H9 (cell line): ENCODE data around the gene MGAT4D. TPM values are rescaled to one million over a fixed set of nuclear protein-coding genes. Genes with fewer than 3 reads are reported as not detected.

Experiments used
- DNase-seq: peaks from one replicate; pipeline ENCODE4 v3.0.0-alpha.2; 2017
- H2AFZ ChIP-seq: one replicate; pipeline ENCODE4 v1.6.1; 2013; ENCODE audit warnings: mild to moderate bottlenecking, low read length, control low read depth, moderate library complexity
- H2AK5ac ChIP-seq: 2 replicates; pipeline ENCODE4 v1.6.1; 2013; ENCODE audit warnings: low read length, control low read depth, mixed read lengths; ENCODE audit not compliant: insufficient read length
- H2BK120ac ChIP-seq: one replicate; pipeline ENCODE4 v1.6.1; 2013; ENCODE audit warnings: low read depth, mild to moderate bottlenecking, low read length, control low read depth, inconsistent platforms; ENCODE audit not compliant: poor library complexity, severe bottlenecking
- H2BK12ac ChIP-seq: 2 replicates; pipeline ENCODE4 v1.6.1; 2013; ENCODE audit warnings: low read length, control low read depth, mixed read lengths, low read depth; ENCODE audit not compliant: insufficient read length
- H2BK15ac ChIP-seq: 2 replicates; pipeline ENCODE4 v1.6.1; 2013; ENCODE audit warnings: low read depth, low read length, control low read depth
- H2BK20ac ChIP-seq: one replicate; pipeline ENCODE4 v1.6.1; 2013; ENCODE audit warnings: low read depth, mild to moderate bottlenecking, low read length, control low read depth, inconsistent platforms; ENCODE audit not compliant: poor library complexity, severe bottlenecking
- H2BK5ac ChIP-seq: 2 replicates; pipeline ENCODE4 v1.6.1; 2013; ENCODE audit warnings: low read length, control low read depth, mixed read lengths; ENCODE audit not compliant: insufficient read length
- H3K14ac ChIP-seq: 2 replicates; pipeline ENCODE4 v1.6.1; 2013; ENCODE audit warnings: low read length, control low read depth; ENCODE audit not compliant: insufficient read depth
- H3K18ac ChIP-seq: 2 replicates; pipeline ENCODE4 v1.6.1; 2013; ENCODE audit warnings: low read depth, mild to moderate bottlenecking, mixed read lengths, low read length, control low read depth; ENCODE audit not compliant: insufficient read length
- H3K23ac ChIP-seq: 2 replicates; pipeline ENCODE4 v1.6.1; 2013; ENCODE audit warnings: low read length, control low read depth, mixed read lengths, low read depth; ENCODE audit not compliant: insufficient read length
- H3K23me2 ChIP-seq: 2 replicates; pipeline ENCODE4 v1.6.1; 2013; ENCODE audit warnings: low read depth, mild to moderate bottlenecking, mixed read lengths, low read length, control low read depth; ENCODE audit not compliant: insufficient read length, poor library complexity, severe bottlenecking
- H3K27ac ChIP-seq: 2 replicates; pipeline ENCODE4 v1.5.1; 2013; ENCODE audit warnings: low read length, control low read depth, mixed read lengths, low read depth; ENCODE audit not compliant: insufficient read length
- H3K27me3 ChIP-seq: 2 replicates; pipeline ENCODE4 v1.6.1; 2013; ENCODE audit warnings: low read length, control low read depth, inconsistent platforms; ENCODE audit not compliant: insufficient read depth
- H3K4ac ChIP-seq: 2 replicates; pipeline ENCODE4 v1.6.1; 2013; ENCODE audit warnings: low read depth, mild to moderate bottlenecking, control low read depth, inconsistent platforms, low read length, moderate library complexity
- H3K4me1 ChIP-seq: 2 replicates; pipeline ENCODE4 v1.6.1; 2013; ENCODE audit warnings: low read length, control low read depth, inconsistent platforms; ENCODE audit not compliant: insufficient read depth
- H3K4me2 ChIP-seq: 2 replicates; pipeline ENCODE4 v1.6.1; 2013; ENCODE audit warnings: low read length, control low read depth, mixed read lengths; ENCODE audit not compliant: insufficient read length, insufficient read depth
- H3K56ac ChIP-seq: 2 replicates; pipeline ENCODE4 v1.6.1; 2013; ENCODE audit warnings: low read depth, mild to moderate bottlenecking, mixed read lengths, low read length, control low read depth; ENCODE audit not compliant: insufficient read length
- H3K79me1 ChIP-seq: 2 replicates; pipeline ENCODE4 v1.6.1; 2013; ENCODE audit warnings: low read depth, mild to moderate bottlenecking, moderate library complexity, low read length, control low read depth, inconsistent platforms; ENCODE audit not compliant: insufficient read depth, poor library complexity, severe bottlenecking
- H3K79me2 ChIP-seq: 2 replicates; pipeline ENCODE4 v1.6.1; 2013; ENCODE audit warnings: low read length, control low read depth, inconsistent platforms; ENCODE audit not compliant: insufficient read depth
- H3K9ac ChIP-seq: 2 replicates; pipeline ENCODE4 v1.6.1; 2013; ENCODE audit warnings: low read length, control low read depth, mixed read lengths; ENCODE audit not compliant: insufficient read length; ENCODE audit errors: extremely low read depth
- H3K9me3 ChIP-seq: one replicate; pipeline ENCODE4 v1.6.1; 2013; ENCODE audit warnings: low read depth, low read length, inconsistent platforms; ENCODE audit not compliant: control insufficient read depth
- H3T11ph ChIP-seq: one replicate; pipeline ENCODE4 v1.6.1; 2013; ENCODE audit warnings: mild to moderate bottlenecking, low read length, control low read depth, inconsistent platforms
- H4K20me1 ChIP-seq: one replicate; pipeline ENCODE4 v1.6.1; 2013; ENCODE audit not compliant: control insufficient read depth, insufficient read length, insufficient read depth
- H4K5ac ChIP-seq: 2 replicates; pipeline ENCODE4 v1.6.1; 2013; ENCODE audit warnings: low read depth, mild to moderate bottlenecking, mixed read lengths, low read length, control low read depth; ENCODE audit not compliant: insufficient read length
- H4K8ac ChIP-seq: replicated peaks from 2 replicates; pipeline ENCODE4 v1.6.1; 2013; ENCODE audit warnings: low read length, control low read depth, mixed read lengths, low read depth; ENCODE audit not compliant: insufficient read length
- H4K91ac ChIP-seq: 2 replicates; pipeline ENCODE4 v1.6.1; 2013; ENCODE audit warnings: low read depth, mild to moderate bottlenecking, moderate library complexity, mixed read lengths, low read length, control low read depth; ENCODE audit not compliant: insufficient read length
- H3K27ac Mint-ChIP-seq, 3 experiments: 2 replicates in 2 of 3; 3 replicates in 1 of 3; pipeline ENCODE4 v1.8.0; 2020 to 2021; ENCODE audit warnings: mixed read lengths in 3 of 3, mild to moderate bottlenecking in 1 of 3, moderate library complexity in 1 of 3
- H3K27me3 Mint-ChIP-seq: 2 replicates; pipeline ENCODE4 v1.8.0; 2021; ENCODE audit warnings: low read depth, mild to moderate bottlenecking, moderate library complexity, mixed read lengths
- H3K36me3 Mint-ChIP-seq, 3 experiments: 2 replicates in 2 of 3; 3 replicates in 1 of 3; pipeline ENCODE4 v1.8.0; 2020 to 2021; ENCODE audit warnings: low read depth in 3 of 3, mixed read lengths in 3 of 3; ENCODE audit not compliant: insufficient read depth in 1 of 3
- H3K4me1 Mint-ChIP-seq, 2 experiments: 2 replicates each; pipeline ENCODE4 v1.8.0; 2020; ENCODE audit warnings: mixed read lengths in 2 of 2
- H3K4me3 Mint-ChIP-seq, 2 experiments: 2 replicates in 1 of 2; 3 replicates in 1 of 2; pipeline ENCODE4 v1.8.0; 2020 to 2021; ENCODE audit warnings: mild to moderate bottlenecking in 2 of 2, mixed read lengths in 2 of 2, moderate library complexity in 1 of 2
- H3K9me3 Mint-ChIP-seq, 2 experiments: 2 replicates in 1 of 2; 3 replicates in 1 of 2; pipeline ENCODE4 v1.8.0; 2020; ENCODE audit warnings: mild to moderate bottlenecking in 2 of 2, mixed read lengths in 2 of 2, moderate library complexity in 1 of 2
- CTCF ChIP-seq: fragments of 200-600 bp; sonication (generic); conservative IDR thresholded peaks from 3 replicates; pipeline ENCODE4 v1.8.0; 2021; ENCODE audit warnings: antibody characterized with exemption, mild to moderate bottlenecking
- WGBS: extraction: QIAGEN DNeasy Blood & Tissue Kit; methylation state at CpG from one replicate; pipeline ENCODE4 v1.1.7; 2013; ENCODE audit warnings: missing lambda C conversion rate, low lambda C conversion rate, mixed read lengths; ENCODE audit not compliant: insufficient read length; ENCODE audit errors: extremely low coverage; 5-methylcytosine and 5-hydroxymethylcytosine counted together
- total RNA-seq: library from RNA; stranded (reverse); gene quantifications from 2 replicates; pipeline ENCODE4 v1.2.1, GENCODE V29; 2021

Gene MGAT4D
- total RNA-seq, 1 experiment from 2014 or later: not detected

GRCh38 chr4:140523370-140523856, 25.3 kb upstream of the MGAT4D start:
- no peak overlapping the region for H2BK12ac ChIP-seq
- peak overlapping the region; percentile 40 for H3K4me2 ChIP-seq
- H3K27ac ChIP-seq: no peak overlapping the region
- Mint-ChIP-seq H3K4me3 (peak overlapping the region; percentile 83 to 89; a peak in 3 of 5 replicates), H3K9me3 (no peaks in the 10 kb centered on the region), H3K4me1 (peaks cover 8 to 12% of the 10 kb centered on the region in 2 experiments), H3K27me3 (peaks cover 31% of the 10 kb centered on the region), H3K36me3 (peaks cover 7 to 21% (median 11%) of the 10 kb centered on the region in 3 experiments; a peak in 6 of 7 replicates), H3K27ac (no peak overlapping the region)
- H3K4ac ChIP-seq: no peak overlapping the region
- H2BK120ac ChIP-seq: no peak overlapping the region
- H4K5ac ChIP-seq: no peak overlapping the region
- H3K4me1 ChIP-seq: no peaks in the 10 kb centered on the region
- no peak overlapping the region for H2BK20ac ChIP-seq
- DNase-seq: no peak
- H3T11ph ChIP-seq: no peak overlapping the region
- H4K91ac ChIP-seq: no peak overlapping the region
- H3K79me1 ChIP-seq: no peaks in the 10 kb centered on the region
- no peaks in the 10 kb centered on the region for H3K9me3 ChIP-seq
- no peak overlapping the region for H2BK5ac ChIP-seq
- no peak overlapping the region for H3K14ac ChIP-seq
- no peaks in the 10 kb centered on the region for H3K23me2 ChIP-seq
- H3K23ac ChIP-seq: no peak overlapping the region
- no peaks in the 10 kb centered on the region for H4K20me1 ChIP-seq
- no peak overlapping the region for H4K8ac ChIP-seq
- no peaks in the 10 kb centered on the region for H3K79me2 ChIP-seq
- no peak overlapping the region for H2BK15ac ChIP-seq
- no peak overlapping the region for H3K56ac ChIP-seq
- no peak overlapping the region for H3K9ac ChIP-seq
- no peak overlapping the region for H2AFZ ChIP-seq
- H3K18ac ChIP-seq: no peak overlapping the region
- WGBS: no CpG with 5 or more reads among the region's 8 CpGs
- H3K27me3 ChIP-seq: no peaks in the 10 kb centered on the region; the same call in 1 of the 2 replicates
- no peak overlapping the region for H2AK5ac ChIP-seq
- no peak for TF ChIP-seq CTCF
